Ascending aorta (tissue), 2 donors: ENCODE results near the gene MAGEA2B. TPM values are rescaled to one million over a fixed set of nuclear protein-coding genes. Genes with fewer than 3 reads are reported as not detected.
"Not testable (repeated sequence)": the region's sequence is repeated elsewhere in the genome, so short reads cannot be mapped to it uniquely, and the experiment has no call there.

Experiments
- DNase-seq, 2 donors: peaks; one replicate each; pipeline ENCODE4 v3.0.0-alpha.2; 2019; ENCODE audit warnings: low spot score in 2 of 2
- H3K27ac ChIP-seq, 2 donors: fragments of 200-600 bp; sonication (generic); one replicate each; pipeline ENCODE4 v1.5.1; 2016 to 2017; ENCODE audit warnings: mild to moderate bottlenecking in 1 of 2
- H3K27me3 ChIP-seq: fragments of 200-600 bp; sonication (generic); one replicate; pipeline ENCODE4 v1.5.1; 2017
- H3K36me3 ChIP-seq, 2 donors: fragments of 200-600 bp; sonication (generic); one replicate each; pipeline ENCODE4 v1.5.1; 2016
- H3K4me1 ChIP-seq, 2 donors: fragments of 200-600 bp; sonication (generic); one replicate each; pipeline ENCODE4 v1.5.1; 2016 to 2017; ENCODE audit warnings: mild to moderate bottlenecking in 1 of 2
- H3K4me3 ChIP-seq, 2 donors: fragments of 200-600 bp; sonication (generic); one replicate each; pipeline ENCODE4 v1.5.1; 2016 to 2017; ENCODE audit warnings: mild to moderate bottlenecking in 1 of 2
- H3K9me3 ChIP-seq, 2 donors: fragments of 200-600 bp; sonication (generic); one replicate each; pipeline ENCODE4 v1.5.1; 2016
- CTCF ChIP-seq, 3 experiments: fragments of 200-600 bp in 2 of 3; fragments of 450-650 bp in 1 of 3; sonication (generic) in 2 of 3; IDR thresholded peaks; one replicate each; pipeline ENCODE4 v1.5.1; 2016 to 2019; ENCODE audit warnings: antibody characterized with exemption in 3 of 3, mild to moderate bottlenecking in 1 of 3, moderate library complexity in 1 of 3
- intact Hi-C: fragments of 100-400 bp; cut with DNase I; formaldehyde crosslinking; loops from one replicate; pipeline ENCODE4 v1.15.1; 2023
- total RNA-seq: library from RNA; depleted of rRNA; stranded (reverse); fragments of >200 nt; gene quantifications from one replicate; pipeline ENCODE4 v1.1.0, GENCODE V29; 2016

MAGEA2B gene
- total RNA-seq, 1 donor from 2014 or later = not detected

GRCh38 chrX:152725409-152725808 is 11.0 kb downstream of the MAGEA2B start:
- Histone ChIP-seq H3K27ac (no peak overlapping the region), H3K36me3 (no peaks in the 10 kb centered on the region), H3K4me3 (no peak overlapping the region), H3K4me1 (no peaks in the 10 kb centered on the region), H3K9me3 (no peaks in the 10 kb centered on the region), H3K27me3 (no peaks in the 10 kb centered on the region)
- TF ChIP-seq CTCF (IDR thresholded peaks at IDR 0.05) = no peak
- no peak for DNase-seq
- intact Hi-C loops = no loop called here

GRCh38 chrX:152733261-152733975 is 19.0 kb downstream of the MAGEA2B start, which contains the start of the genes CSAG1 and MAGEA12:
CSAG1 (minus strand) TSS chrX:152733721; CDS start chrX:152732460, 1,261 bp downstream.
MAGEA12 (plus strand) TSS chrX:152733757; CDS start chrX:152736162, 2,405 bp downstream.
- intact Hi-C loops = no loop called here
- Histone ChIP-seq H3K4me3 (no peak within 1 kb of the TSS), H3K27ac (no peak within 1 kb of the TSS), H3K27me3 (no peaks in the 10 kb centered on the region), H3K9me3 (no peaks in the 10 kb centered on the region), H3K4me1 (no peaks in the 10 kb centered on the region), H3K36me3 (no peaks in the 10 kb centered on the region)
- DNase-seq = no peak
- TF ChIP-seq CTCF (IDR thresholded peaks at IDR 0.05) = no peak

GRCh38 chrX:152734143-152734858 is 19.9 kb downstream of the MAGEA2B start:
- H3K4me3 ChIP-seq, H3K27me3 ChIP-seq, H3K9me3 ChIP-seq, H3K4me1 ChIP-seq, DNase-seq, H3K27ac ChIP-seq, H3K36me3 ChIP-seq, intact Hi-C loops: not testable (repeated sequence)

GRCh38 chrX:152735101-152735500 is 20.7 kb downstream of the MAGEA2B start:
- TF ChIP-seq CTCF (IDR thresholded peaks at IDR 0.05) = no peak
- no peaks in the 10 kb centered on the region for H3K9me3 ChIP-seq
- H3K4me1 ChIP-seq = no peaks in the 10 kb centered on the region
- H3K4me3 ChIP-seq = no peak overlapping the region
- DNase-seq = no peak
- no peak overlapping the region for H3K27ac ChIP-seq
- no peaks in the 10 kb centered on the region for H3K27me3 ChIP-seq
- intact Hi-C loops = no loop called here
- no peaks in the 10 kb centered on the region for H3K36me3 ChIP-seq

- TF ChIP-seq CTCF (IDR thresholded peaks at IDR 0.05) = no peak
- DNase-seq = no peak
- no peaks in the 10 kb centered on the region for H3K9me3 ChIP-seq
- intact Hi-C loops = no loop called here
- no peak overlapping the region for H3K4me3 ChIP-seq
- no peak overlapping the region for H3K27ac ChIP-seq
- no peaks in the 10 kb centered on the region for H3K27me3 ChIP-seq
- H3K36me3 ChIP-seq = no peaks in the 10 kb centered on the region
- H3K4me1 ChIP-seq = no peaks in the 10 kb centered on the region
Measured at GRCh38 chrX:152735860-152736511, 21.6 kb downstream of the MAGEA2B start.

GRCh38 chrX:152736528-152736927 is 22.1 kb downstream of the MAGEA2B start:
- H3K27me3 ChIP-seq, H3K36me3 ChIP-seq, H3K4me3 ChIP-seq, H3K9me3 ChIP-seq, H3K4me1 ChIP-seq, DNase-seq, intact Hi-C loops, H3K27ac ChIP-seq: not testable (repeated sequence)
